Measurements from ENCODE around the gene GPATCH11. TPM values are rescaled to one million over a fixed set of nuclear protein-coding genes. Genes with fewer than 3 reads are reported as not detected.

Gene GPATCH11
- total RNA-seq = 6.9 and 14.9 TPM in 2 replicates

GRCh38 chr2:37083873-37084794 is at the start of gene GPATCH11, which contains the start of gene HEATR5B:
GPATCH11 (plus strand) TSS chr2:37084518; CDS start chr2:37088382, 3,864 bp downstream.
HEATR5B (minus strand) TSS chr2:37084372; CDS start chr2:37083414, 958 bp downstream.

Other genes with a start within 250 kb of the GPATCH11 start
- gene STRN, start 118.0 kb upstream of the GPATCH11 start, total RNA-seq = 8.1 and 11.3 TPM in 2 replicates
- gene HEATR5B, start 146 bp upstream of the GPATCH11 start, total RNA-seq = 8.0 and 9.6 TPM in 2 replicates
- gene EIF2AK2, start 72.5 kb downstream of the GPATCH11 start, total RNA-seq = 18.0 and 21.4 TPM in 2 replicates
- gene SULT6B1, start 104.2 kb downstream of the GPATCH11 start, total RNA-seq = not detected in 2 replicates
- gene CEBPZOS, start 112.0 kb downstream of the GPATCH11 start, total RNA-seq = 15.4 and 33.1 TPM in 2 replicates
- 29.8 and 31.9 TPM in 2 replicates for gene CEBPZ, start 147.1 kb downstream of the GPATCH11 start, total RNA-seq
- 6.2 and 21.5 TPM in 2 replicates for gene NDUFAF7, start 147.1 kb downstream of the GPATCH11 start, total RNA-seq
- gene PRKD3, start 240.3 kb downstream of the GPATCH11 start, total RNA-seq = 24.7 and 41.0 TPM in 2 replicates

All from epithelial cell of alveolus of lung (primary cell).